Astrocyte (in vitro differentiated cells and primary cell): ENCODE data around the gene CDH23. TPM values are rescaled to one million over a fixed set of nuclear protein-coding genes. Genes with fewer than 3 reads are reported as not detected.

ENCODE experiments used
- DNase-seq: peaks from one replicate; pipeline ENCODE4 v3.0.0-alpha.2; 2010; ENCODE audit warnings: low read depth
- FAIRE-seq: peaks from 2 replicates; lab custom pipeline; 2011; peaks lifted over from hg19 to GRCh38; lab: Jason Lieb, UNC
- H2AFZ ChIP-seq: 2 replicates; pipeline ENCODE4 v1.6.0; 2012; ENCODE audit warnings: low read depth, low read length, inconsistent platforms
- H3K27ac ChIP-seq: 2 replicates; pipeline ENCODE4 v1.5.1; 2011; ENCODE audit warnings: low read depth, low read length, inconsistent platforms
- H3K27me3 ChIP-seq: 2 replicates; pipeline ENCODE4 v1.6.0; 2011; ENCODE audit warnings: low read length, inconsistent platforms; ENCODE audit not compliant: insufficient read depth
- H3K36me3 ChIP-seq: 2 replicates; pipeline ENCODE4 v1.5.1; 2011; ENCODE audit warnings: low read length, inconsistent platforms; ENCODE audit not compliant: insufficient read depth
- H3K4me1 ChIP-seq: 2 replicates; pipeline ENCODE4 v1.5.1; 2011; ENCODE audit warnings: low read length, inconsistent platforms; ENCODE audit not compliant: insufficient read depth
- H3K4me2 ChIP-seq: 2 replicates; pipeline ENCODE4 v1.6.0; 2012; ENCODE audit warnings: low read length, inconsistent platforms
- H3K4me3 ChIP-seq: 2 replicates; pipeline ENCODE4 v1.5.1; 2011; ENCODE audit warnings: low read depth, mild to moderate bottlenecking, low read length, inconsistent platforms; ENCODE audit not compliant: insufficient read depth
- H3K79me2 ChIP-seq: 2 replicates; pipeline ENCODE4 v1.6.0; 2012; ENCODE audit warnings: mild to moderate bottlenecking, low read length, inconsistent platforms; ENCODE audit not compliant: insufficient read depth
- H3K9ac ChIP-seq: 2 replicates; pipeline ENCODE4 v1.6.0; 2012; ENCODE audit warnings: mild to moderate bottlenecking, low read length, inconsistent platforms
- H3K9me3 ChIP-seq: 2 replicates; pipeline ENCODE4 v1.5.1; 2012; ENCODE audit warnings: low read depth, mild to moderate bottlenecking, low read length, inconsistent platforms; ENCODE audit not compliant: insufficient read depth
- H4K20me1 ChIP-seq: 2 replicates; pipeline ENCODE4 v1.6.0; 2012; ENCODE audit warnings: low read length, inconsistent platforms; ENCODE audit not compliant: insufficient read depth
- H3K27ac Mint-ChIP-seq: one replicate; pipeline ENCODE4 v1.8.0; 2021; ENCODE audit warnings: mild to moderate bottlenecking, mixed read lengths; ENCODE audit not compliant: unreplicated experiment
- H3K27me3 Mint-ChIP-seq: one replicate; pipeline ENCODE4 v1.8.0; 2021; ENCODE audit warnings: low read depth, mixed read lengths; ENCODE audit not compliant: unreplicated experiment
- H3K36me3 Mint-ChIP-seq: one replicate; pipeline ENCODE4 v1.8.0; 2021; ENCODE audit warnings: low read depth, mixed read lengths; ENCODE audit not compliant: unreplicated experiment
- H3K4me1 Mint-ChIP-seq: one replicate; pipeline ENCODE4 v1.8.0; 2021; ENCODE audit warnings: low read depth, mixed read lengths; ENCODE audit not compliant: unreplicated experiment
- H3K4me3 Mint-ChIP-seq: one replicate; pipeline ENCODE4 v1.8.0; 2021; ENCODE audit warnings: mild to moderate bottlenecking, moderate library complexity, mixed read lengths; ENCODE audit not compliant: unreplicated experiment
- H3K9me3 Mint-ChIP-seq: one replicate; pipeline ENCODE4 v1.8.0; 2021; ENCODE audit warnings: mild to moderate bottlenecking, mixed read lengths; ENCODE audit not compliant: unreplicated experiment
- CTCF ChIP-seq: IDR thresholded peaks from 2 replicates; pipeline ENCODE4 v1.5.1; 2011; ENCODE audit warnings: low read depth, mild to moderate bottlenecking, inconsistent platforms, low read length, moderate library complexity; ENCODE audit not compliant: insufficient read depth
- EZH2 ChIP-seq: IDR thresholded peaks from 2 replicates; pipeline ENCODE4 v1.6.1; 2012; ENCODE audit warnings: mild to moderate bottlenecking, low read length, inconsistent platforms; ENCODE audit not compliant: insufficient read depth
- total RNA-seq: library from RNA; stranded (reverse); gene quantifications from 2 replicates; pipeline ENCODE4 v1.2.1, GENCODE V29; 2021

The CDH23 gene
- total RNA-seq, 1 donor from 2014 or later, result not detected

GRCh38 chr10:71433768-71434744 is 37.3 kb downstream of the CDH23 start:
- Histone ChIP-seq H3K4me3 (no peak overlapping the region), H3K4me2 (no peak overlapping the region), H4K20me1 (no peaks in the 10 kb centered on the region), H3K27ac (no peak overlapping the region), H3K9ac (no peak overlapping the region), H3K27me3 (peaks cover 7% of the 10 kb centered on the region), H3K79me2 (no peaks in the 10 kb centered on the region), H3K4me1 (no peaks in the 10 kb centered on the region), H3K9me3 (no peaks in the 10 kb centered on the region), H2AFZ (no peak overlapping the region), H3K36me3 (no peaks in the 10 kb centered on the region)
- no peak for FAIRE-seq
- Mint-ChIP-seq H3K27ac (no peak overlapping the region), H3K4me3 (no peak overlapping the region), H3K4me1 (no peaks in the 10 kb centered on the region), H3K9me3 (no peaks in the 10 kb centered on the region), H3K36me3 (no peaks in the 10 kb centered on the region), H3K27me3 (peaks cover 67% of the 10 kb centered on the region)
- DNase-seq, result no peak
- TF ChIP-seq EZH2, result no peak
- no peak for TF ChIP-seq CTCF

- no peak overlapping the region for H3K4me2 ChIP-seq
- DNase-seq (no peak), FAIRE-seq (no peak)
- H3K36me3 ChIP-seq, result no peaks in the 10 kb centered on the region
- TF ChIP-seq CTCF, result no peak
- no peak for TF ChIP-seq EZH2
- H3K27ac Mint-ChIP-seq, result no peak overlapping the region
- no peaks in the 10 kb centered on the region for H4K20me1 ChIP-seq
- no peak overlapping the region for H3K27ac ChIP-seq
- no peaks in the 10 kb centered on the region for H3K4me1 Mint-ChIP-seq
- H3K9me3 ChIP-seq, result no peaks in the 10 kb centered on the region
- H3K79me2 ChIP-seq, result no peaks in the 10 kb centered on the region
- no peaks in the 10 kb centered on the region for H3K36me3 Mint-ChIP-seq
- no peak overlapping the region for H3K4me3 ChIP-seq
- H2AFZ ChIP-seq, result no peak overlapping the region
- H3K9ac ChIP-seq, result no peak overlapping the region
- H3K4me1 ChIP-seq, result no peaks in the 10 kb centered on the region
- H3K27me3 Mint-ChIP-seq, result peaks cover 63% of the 10 kb centered on the region
- H3K27me3 ChIP-seq, result peaks cover 6% of the 10 kb centered on the region
- no peak overlapping the region for H3K4me3 Mint-ChIP-seq
- H3K9me3 Mint-ChIP-seq, result no peaks in the 10 kb centered on the region
Observed at GRCh38 chr10:71434760-71435394, 38.2 kb downstream of the CDH23 start.
